ENCODE results near the gene TNNI2. TPM values are rescaled to one million over a fixed set of nuclear protein-coding genes. Genes with fewer than 3 reads are reported as not detected.

Gene TNNI2
- total RNA-seq, 1 experiment from 2014 or later = not detected

- Mint-ChIP-seq H3K27ac (no peak overlapping the region), H3K9me3 (no peaks in the 10 kb centered on the region), H3K4me1 (peaks cover 2 to 7% of the 10 kb centered on the region in 2 experiments; a peak in 1 of 4 replicates), H3K27me3 (ENCODE audit: low read depth) (no peaks in the 10 kb centered on the region; the same call in 1 of the 2 replicates), H3K4me3 (no peak overlapping the region), H3K36me3 (ENCODE audit: insufficient read depth in 1 of 3, low read depth in 3 of 3) (no peaks in the 10 kb centered on the region)
- H3K4ac ChIP-seq (ENCODE audit: low read depth, low read length) = no peak overlapping the region
- H2BK12ac ChIP-seq (ENCODE audit: insufficient read length, low read depth, low read length) = no peak overlapping the region
- H3K4me2 ChIP-seq (ENCODE audit: insufficient read depth, insufficient read length, low read length) = no peak overlapping the region
- no peak overlapping the region for H4K91ac ChIP-seq (ENCODE audit: insufficient read length, low read depth, low read length)
- no peaks in the 10 kb centered on the region for H4K20me1 ChIP-seq (ENCODE audit: control insufficient read depth, insufficient read depth, insufficient read length)
- H3K9me3 ChIP-seq (ENCODE audit: control insufficient read depth, low read depth, low read length) = no peaks in the 10 kb centered on the region
- no CpG with 5 or more reads among the region's 30 CpGs for WGBS (ENCODE audit: extremely low coverage, insufficient read length, low lambda C conversion rate)
- H2BK15ac ChIP-seq (ENCODE audit: low read depth, low read length) = peak overlapping the region; percentile 72; the same call in 1 of the 2 replicates
- H3K23ac ChIP-seq (ENCODE audit: insufficient read length, low read depth, low read length) = no peak overlapping the region
- no peak for DNase-seq
- no peak overlapping the region for H4K8ac ChIP-seq (replicated peaks; ENCODE audit: insufficient read length, low read depth, low read length)
- no peaks in the 10 kb centered on the region for H3K23me2 ChIP-seq (ENCODE audit: insufficient read length, low read depth, low read length, poor library complexity, severe bottlenecking)
- H4K5ac ChIP-seq (ENCODE audit: insufficient read length, low read depth, low read length) = no peak overlapping the region
- no peaks in the 10 kb centered on the region for H3K79me1 ChIP-seq (ENCODE audit: insufficient read depth, low read depth, low read length, poor library complexity, severe bottlenecking)
- H2AFZ ChIP-seq (ENCODE audit: low read length) = no peak overlapping the region
- no peak overlapping the region for H3K27ac ChIP-seq (ENCODE audit: insufficient read length, low read depth, low read length)
- H2BK120ac ChIP-seq (ENCODE audit: low read depth, low read length, poor library complexity, severe bottlenecking) = no peak overlapping the region
- no peaks in the 10 kb centered on the region for H3K79me2 ChIP-seq (ENCODE audit: insufficient read depth, low read length)
- H2BK5ac ChIP-seq (ENCODE audit: insufficient read length, low read length) = no peak overlapping the region
- H3K14ac ChIP-seq (ENCODE audit: insufficient read depth, low read length) = no peak overlapping the region
- no peak overlapping the region for H2AK5ac ChIP-seq (ENCODE audit: insufficient read length, low read length)
- no peaks in the 10 kb centered on the region for H3K27me3 ChIP-seq (ENCODE audit: insufficient read depth, low read length)
- no peak overlapping the region for H3T11ph ChIP-seq (ENCODE audit: low read length)
- H3K18ac ChIP-seq (ENCODE audit: insufficient read length, low read depth, low read length) = no peak overlapping the region
- H2BK20ac ChIP-seq (ENCODE audit: low read depth, low read length, poor library complexity, severe bottlenecking) = no peak overlapping the region
- H3K4me1 ChIP-seq (ENCODE audit: insufficient read depth, low read length) = no peaks in the 10 kb centered on the region
- no peak overlapping the region for H3K56ac ChIP-seq (ENCODE audit: insufficient read length, low read depth, low read length)
- no peak for TF ChIP-seq CTCF (conservative IDR thresholded peaks at IDR 0.05)
- H3K9ac ChIP-seq (ENCODE audit: extremely low read depth, insufficient read length, low read length) = no peak overlapping the region
These were observed 39.6 kb downstream of the TNNI2 start for GRCh38 chr11:1878137-1879031.

All from H9 (cell line).